GM19452 (cell line): ENCODE data around the gene MPHOSPH10.
"Not testable (repeated sequence)": the region's sequence is repeated elsewhere in the genome, so short reads cannot be mapped to it uniquely, and the experiment has no call there.

Experiments
- ATAC-seq: cut with Tn5 transposase; IDR thresholded peaks from one replicate; pipeline ENCODE4 v1.9.1; 2021; ENCODE audit not compliant: unreplicated experiment

MPHOSPH10 gene

GRCh38 chr2:71166812-71167211 lies 36.4 kb downstream of the MPHOSPH10 start:
- no peak for ATAC-seq

DNA sequence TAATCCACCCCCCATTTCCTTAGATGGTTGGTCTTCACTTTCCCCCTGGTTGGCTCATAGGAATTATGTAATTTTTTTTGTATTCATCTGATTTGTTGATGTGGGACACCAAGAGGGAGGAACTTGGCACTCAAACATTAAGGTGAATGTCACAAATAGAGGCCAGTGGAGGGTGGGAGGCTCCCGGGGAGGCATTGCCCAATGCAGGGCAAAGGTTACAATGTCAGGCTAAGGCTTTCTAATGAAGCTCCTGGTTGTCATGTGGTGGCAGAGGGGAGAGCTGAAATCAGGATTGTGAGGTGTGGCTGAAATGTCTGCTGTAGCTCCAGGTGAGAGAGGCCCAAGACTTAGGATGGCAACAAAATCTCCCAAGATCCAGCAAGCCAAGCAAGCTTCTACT lies 42.7 kb downstream of the MPHOSPH10 start:
- ATAC-seq = no peak

- no peak for ATAC-seq
These were observed 43.8 kb downstream of the MPHOSPH10 start for GRCh38 chr2:71174207-71174606.

GRCh38 chr2:71178836-71179235 lies 48.4 kb downstream of the MPHOSPH10 start:
- not testable (repeated sequence) for ATAC-seq

DNA sequence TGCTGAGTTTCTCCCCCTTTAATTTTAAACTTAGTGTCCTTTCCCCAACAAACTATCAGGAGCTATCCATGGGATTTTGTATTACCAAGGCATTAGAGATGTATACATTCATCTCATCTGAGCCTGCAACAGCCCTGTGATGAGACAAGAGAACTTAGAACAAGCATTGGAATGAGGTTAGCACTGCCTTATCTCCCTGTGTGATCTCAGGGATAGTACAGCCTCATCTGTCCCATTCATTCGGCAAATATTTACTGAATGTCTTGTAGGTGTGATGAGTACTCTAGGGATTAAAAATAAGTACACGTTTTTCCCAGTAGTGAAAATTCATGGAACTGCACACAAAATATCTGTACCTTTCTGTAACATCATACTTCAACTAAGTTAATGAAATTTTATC lies 50.9 kb downstream of the MPHOSPH10 start:
- no peak for ATAC-seq

- ATAC-seq = not testable (repeated sequence)
These were observed 53.1 kb downstream of the MPHOSPH10 start for GRCh38 chr2:71183306-71184115.

DNA sequence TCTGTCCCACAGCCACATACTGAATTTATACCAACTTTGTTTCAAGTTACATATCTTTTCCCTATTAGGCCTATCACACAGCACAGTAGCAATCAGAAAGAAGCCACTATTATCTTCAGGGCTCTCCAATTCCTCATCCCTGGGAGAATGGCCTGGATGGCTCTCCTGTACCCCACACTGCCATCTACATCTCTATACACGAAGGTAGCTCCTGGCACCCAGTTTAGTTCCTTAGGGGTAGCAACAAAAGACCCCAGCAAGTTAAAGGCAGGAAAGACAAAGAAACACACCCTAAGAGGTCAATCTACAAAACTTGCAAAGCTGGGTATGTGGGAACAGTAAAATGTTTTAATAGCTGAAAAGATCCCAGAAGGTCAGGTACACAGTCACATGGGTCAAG lies 56.5 kb downstream of the MPHOSPH10 start:
- no peak for ATAC-seq

- no peak for ATAC-seq
These were observed 57.2 kb downstream of the MPHOSPH10 start for GRCh38 chr2:71187589-71187988.

DNA sequence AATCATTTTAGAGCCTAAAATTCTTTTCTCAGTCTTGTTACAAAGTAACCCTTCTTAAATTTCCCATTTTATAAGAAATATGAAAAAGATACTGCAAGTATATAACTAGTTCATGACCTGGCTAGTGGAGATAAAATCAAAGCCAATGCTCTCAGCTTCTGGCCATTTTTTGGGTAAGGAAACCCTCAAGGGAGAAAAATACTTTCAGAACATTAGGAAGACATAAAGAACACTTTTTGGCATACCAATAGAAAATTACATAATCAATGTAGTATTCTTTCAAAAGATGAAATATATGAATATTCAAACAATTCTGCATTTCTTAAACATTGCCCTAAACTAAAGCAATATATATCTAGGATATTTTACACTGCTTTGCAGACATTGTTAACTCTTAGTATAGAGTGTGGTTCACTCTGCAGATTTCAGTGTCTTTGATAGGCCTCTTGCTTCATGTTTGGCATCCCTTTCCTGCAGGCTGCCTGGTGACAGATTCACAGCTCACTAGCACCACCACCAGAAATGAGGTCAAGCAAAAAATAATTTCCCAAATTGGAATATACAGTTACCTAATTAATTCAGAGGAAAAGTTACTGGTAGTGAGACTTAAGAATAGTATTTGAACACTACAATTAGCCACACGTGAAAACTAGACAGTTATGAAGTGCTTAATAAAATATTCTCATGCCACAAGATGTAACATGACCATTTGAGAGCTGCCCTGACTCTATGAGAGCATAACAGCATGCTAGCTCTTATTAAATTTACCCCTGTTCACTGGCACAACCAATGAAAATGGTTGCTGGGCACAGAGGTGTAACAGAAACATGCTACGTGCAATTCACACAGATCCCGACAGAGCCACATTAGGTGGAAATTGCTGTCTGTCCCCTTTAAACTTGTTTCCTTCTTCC lies 60.5 kb downstream of the MPHOSPH10 start:
- ATAC-seq = no peak

- ATAC-seq = no peak
These were observed 61.1 kb downstream of the MPHOSPH10 start for GRCh38 chr2:71191570-71191943.
